ENCODE results near the gene MARCHF5. TPM values are rescaled to one million over a fixed set of nuclear protein-coding genes. Genes with fewer than 3 reads are reported as not detected.

MARCHF5 gene
- total and polyA plus RNA-seq, 10 of the 15 experiments (the other 5 are each of a cell fraction or from before 2014, with no cell fraction given) = 4.8 to 46.8 (median 19.0) TPM

GRCh38 chr10:92241501-92241900, 49.5 kb upstream of the MARCHF5 start:
- no peak for FAIRE-seq
- no peak for TF ChIP-seq WRNIP1 (IDR thresholded peaks at IDR 0.05; ENCODE audit: borderline replicate concordance, low read depth, low read length)
- TF ChIP-seq CHD2 (IDR thresholded peaks at IDR 0.05; ENCODE audit: borderline replicate concordance, low read depth, low read length) = no peak
- no peak for TF ChIP-seq ZZZ3 (IDR thresholded peaks at IDR 0.05; ENCODE audit: control insufficient read depth, insufficient read length, low read depth)
- TF ChIP-seq MTA2 (IDR thresholded peaks at IDR 0.05; ENCODE audit: low read depth) = no peak
- TF ChIP-seq NRF1 (conservative IDR thresholded peaks at IDR 0.05; ENCODE audit: low read depth, low read length) = no peak
- Histone ChIP-seq H2AFZ (ENCODE audit: control insufficient read depth, low read depth, low read length) (no peak overlapping the region; the same call in 1 of the 2 replicates), H3K4me2 (ENCODE audit: control insufficient read depth, insufficient read depth) (peak overlapping the region; percentile 77; the same call in 1 of the 2 replicates), H3K36me3 (ENCODE audit: control insufficient read depth in 2 of 2, insufficient read depth in 2 of 2, low read length in 1 of 2) (peaks cover 0 to 2% of the 10 kb centered on the region in 2 experiments; a peak in 1 of 4 replicates), H4K20me1 (ENCODE audit: control insufficient read depth, insufficient read depth) (0 out of 2 replicates have a peak, but pooled peaks cover 3% of the 10 kb centered on the region), H3K4me3 (peak overlapping the region; percentile 90), H3K4me1 (ENCODE audit: control insufficient read depth, insufficient read depth, low read length) (peaks cover 15% of the 10 kb centered on the region), H3K27ac (ENCODE audit: control insufficient read depth, insufficient read depth) (no peak overlapping the region), H3K9me3 (replicated peaks; ENCODE audit: control insufficient read depth, insufficient read depth, low read length) (no peaks in the 10 kb centered on the region), H3K9ac (ENCODE audit: control insufficient read depth, insufficient read depth, low read length) (no peak overlapping the region), H3K27me3 (replicated peaks in 1 of 2; ENCODE audit: control insufficient read depth in 2 of 2, insufficient read depth in 2 of 2, low read length in 1 of 2) (no peaks in the 10 kb centered on the region; a peak in 1 of 4 replicates), H3K79me2 (ENCODE audit: control insufficient read depth, insufficient read depth, low read length) (peaks cover 4% of the 10 kb centered on the region)
- ChIA-PET CTCF (interaction anchor here (1.4 to 2.5 kb wide), 3 partner anchors 48 to 154 kb away, joined by 4 to 10 read pairs (median 7); partner anchors contain the start of genes CPEB3 and MARCHF5), RAD21 (ENCODE audit: unreplicated experiment) (interaction anchor here (1.1 to 4.4 kb wide), 4 partner anchors 48 to 154 kb away, joined by 3 to 21 read pairs (median 6); partner anchors contain the start of genes CPEB3 and MARCHF5), POLR2A (no interaction called here), SMC1A (ENCODE audit: uncharacterized antibody, unreplicated experiment) (interaction anchor here (0.9 to 4.9 kb wide), 7 partner anchors 19 to 153 kb away, joined by 3 to 31 read pairs (median 4); partner anchors contain the start of genes CPEB3 and MARCHF5)
- BruUV-seq (replicated peaks) = no TSS peak
- WGBS (ENCODE audit: insufficient coverage, insufficient replicate concordance, low lambda C conversion rate, missing lambda C conversion rate) = 4% methylated on average over 1 of the region's 1 CpG
- in situ Hi-C loops (cut with MboI) = no loop called here
- ATAC-seq = no peak
- DNase-seq (ENCODE audit: low read depth, low spot score) = no peak
- intact Hi-C loops (cut with micrococcal nuclease; ENCODE audit: unreplicated experiment) = loop anchor here (2.0 kb wide), 3 partner anchors 31 to 99 kb away; partner anchors contain the start of genes CPEB3 and MARCHF5

GRCh38 chr10:92242380-92242779, 48.6 kb upstream of the MARCHF5 start:
- in situ Hi-C loops (cut with MboI) (no loop called here), intact Hi-C loops (cut with micrococcal nuclease; ENCODE audit: unreplicated experiment) (no loop called here)
- H2AFZ ChIP-seq (ENCODE audit: control insufficient read depth, low read depth, low read length) = no peak overlapping the region
- peaks cover 0 to 2% of the 10 kb centered on the region in 2 experiments; a peak in 1 of 4 replicates for H3K36me3 ChIP-seq (ENCODE audit: control insufficient read depth in 2 of 2, insufficient read depth in 2 of 2, low read length in 1 of 2)
- 15% methylated on average over 2 of the region's 2 CpGs for WGBS (ENCODE audit: insufficient coverage, insufficient replicate concordance, low lambda C conversion rate, missing lambda C conversion rate)
- no peak overlapping the region for H3K27ac ChIP-seq (ENCODE audit: control insufficient read depth, insufficient read depth)
- ATAC-seq (no peak), DNase-seq (ENCODE audit: low read depth, low spot score) (no peak), FAIRE-seq (no peak)
- H3K79me2 ChIP-seq (ENCODE audit: control insufficient read depth, insufficient read depth, low read length) = peaks cover 4% of the 10 kb centered on the region
- no peak overlapping the region for H3K4me2 ChIP-seq (ENCODE audit: control insufficient read depth, insufficient read depth)
- peaks cover 15% of the 10 kb centered on the region for H3K4me1 ChIP-seq (ENCODE audit: control insufficient read depth, insufficient read depth, low read length)
- ChIA-PET POLR2A (no interaction called here), RAD21 (ENCODE audit: unreplicated experiment) (interaction anchor here (1.1 to 4.4 kb wide), 3 partner anchors 48 to 141 kb away, joined by 3 to 21 read pairs (median 7); partner anchors contain the start of genes CPEB3 and MARCHF5), SMC1A (ENCODE audit: uncharacterized antibody, unreplicated experiment) (interaction anchor here (0.6 to 4.9 kb wide), 10 partner anchors 11 to 154 kb away, joined by 3 to 31 read pairs (median 4); partner anchors contain the start of genes CPEB3 and MARCHF5), CTCF (interaction anchor here (0.6 to 2.5 kb wide), 3 partner anchors 25 to 49 kb away, joined by 3 to 10 read pairs (median 7); partner anchors contain the start of genes CPEB3 and MARCHF5)
- H3K9ac ChIP-seq (ENCODE audit: control insufficient read depth, insufficient read depth, low read length) = no peak overlapping the region
- no TSS peak for BruUV-seq (replicated peaks)
- H4K20me1 ChIP-seq (ENCODE audit: control insufficient read depth, insufficient read depth) = 0 out of 2 replicates have a peak, but pooled peaks cover 3% of the 10 kb centered on the region
- H3K27me3 ChIP-seq (replicated peaks in 1 of 2; ENCODE audit: control insufficient read depth in 2 of 2, insufficient read depth in 2 of 2, low read length in 1 of 2) = no peaks in the 10 kb centered on the region; a peak in 1 of 4 replicates
- no peaks in the 10 kb centered on the region for H3K9me3 ChIP-seq (replicated peaks; ENCODE audit: control insufficient read depth, insufficient read depth, low read length)
- no peak overlapping the region for H3K4me3 ChIP-seq
- TF ChIP-seq JUNB (IDR thresholded peaks at IDR 0.05) (no peak), SUPT20H (IDR thresholded peaks at IDR 0.05; ENCODE audit: borderline replicate concordance, control insufficient read depth, low read depth, low read length) (no peak), SKIL (IDR thresholded peaks at IDR 0.05; ENCODE audit: low read depth, poor library complexity, severe bottlenecking) (no peak), WRNIP1 (IDR thresholded peaks at IDR 0.05; ENCODE audit: borderline replicate concordance, low read depth, low read length) (no peak), MTA2 (IDR thresholded peaks at IDR 0.05; ENCODE audit: low read depth) (no peak), GATAD2B (conservative IDR thresholded peaks at IDR 0.05; ENCODE audit: low read depth) (no peak), SMAD5 (IDR thresholded peaks at IDR 0.05; ENCODE audit: low read depth) (no peak)
- TF ChIP-seq, protein P1, sequence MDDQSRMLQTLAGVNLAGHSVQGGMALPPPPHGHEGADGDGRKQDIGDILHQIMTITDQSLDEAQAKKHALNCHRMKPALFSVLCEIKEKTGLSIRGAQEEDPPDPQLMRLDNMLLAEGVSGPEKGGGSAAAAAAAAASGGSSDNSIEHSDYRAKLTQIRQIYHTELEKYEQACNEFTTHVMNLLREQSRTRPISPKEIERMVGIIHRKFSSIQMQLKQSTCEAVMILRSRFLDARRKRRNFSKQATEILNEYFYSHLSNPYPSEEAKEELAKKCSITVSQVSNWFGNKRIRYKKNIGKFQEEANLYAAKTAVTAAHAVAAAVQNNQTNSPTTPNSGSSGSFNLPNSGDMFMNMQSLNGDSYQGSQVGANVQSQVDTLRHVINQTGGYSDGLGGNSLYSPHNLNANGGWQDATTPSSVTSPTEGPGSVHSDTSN (IDR thresholded peaks at IDR 0.05; ENCODE audit: insufficient replicate concordance, low read depth, low read length) = no peak

Measured in GM12878 (cell line).